Measurements from ENCODE around the gene PTX4. TPM values are rescaled to one million over a fixed set of nuclear protein-coding genes. Genes with fewer than 3 reads are reported as not detected.

PTX4 gene
- total RNA-seq, 1 donor from 2014 or later, result not detected

GRCh38 chr16:1458336-1458976 lies 30.3 kb downstream of the PTX4 start:
- DNase-seq, result no peak

GRCh38 chr16:1457489-1458245 lies 31.1 kb downstream of the PTX4 start:
- no peak for DNase-seq

- DNase-seq, result no peak
These were observed 31.8 kb downstream of the PTX4 start for GRCh38 chr16:1456951-1457350.

GRCh38 chr16:1455190-1456171 lies 33.3 kb downstream of the PTX4 start:
- no peak for DNase-seq

GRCh38 chr16:1454561-1454960 lies 34.2 kb downstream of the PTX4 start:
- no peak for DNase-seq

GRCh38 chr16:1453316-1453715 lies 35.4 kb downstream of the PTX4 start:
- no peak for DNase-seq

- DNase-seq, result no peak
These were observed 36.2 kb downstream of the PTX4 start for GRCh38 chr16:1452530-1452929.

- DNase-seq, result no peak
These were observed 36.9 kb downstream of the PTX4 start for GRCh38 chr16:1451702-1452392.

- no peak for DNase-seq
These were observed 37.9 kb downstream of the PTX4 start for GRCh38 chr16:1450841-1451240.

- no peak for DNase-seq
These were observed 38.5 kb downstream of the PTX4 start for GRCh38 chr16:1450218-1450617.

GRCh38 chr16:1449201-1449788 lies 39.4 kb downstream of the PTX4 start:
- DNase-seq, result no peak

GRCh38 chr16:1448536-1449116 lies 40.1 kb downstream of the PTX4 start:
- no peak for DNase-seq

- no peak for DNase-seq
These were observed 40.8 kb downstream of the PTX4 start for GRCh38 chr16:1447965-1448364.

GRCh38 chr16:1446296-1447080 lies 42.3 kb downstream of the PTX4 start:
- DNase-seq, result no peak

GRCh38 chr16:1445518-1446203 lies 43.1 kb downstream of the PTX4 start:
- DNase-seq, result no peak

- DNase-seq, result no peak
These were observed 43.8 kb downstream of the PTX4 start for GRCh38 chr16:1444730-1445517.

GRCh38 chr16:1443980-1444729 lies 44.6 kb downstream of the PTX4 start, which contains the start of gene CCDC154:
Gene CCDC154 (minus strand): TSS chr16:1444556. CDS start chr16:1444322, 234 bp downstream.
- DNase-seq, result no peak

- DNase-seq, result no peak
These were observed 45.3 kb downstream of the PTX4 start for GRCh38 chr16:1443403-1443973.

Measured in dermis blood vessel endothelial cell (primary cell).